HG03521 (cell line): ENCODE measurements around the gene ZNF672.
A peak's percentile ranks its signal among the peaks of the same experiment; 100 is the strongest.

Experiments
- ATAC-seq: cut with Tn5 transposase; IDR thresholded peaks from one replicate; pipeline ENCODE4 v1.9.1; 2021; ENCODE audit warnings: mild to moderate bottlenecking, moderate library complexity; ENCODE audit not compliant: unreplicated experiment

Gene ZNF672

GRCh38 chr1:248831842-248832241 is 6.2 kb upstream of the ZNF672 start:
- no peak for ATAC-seq

DNA sequence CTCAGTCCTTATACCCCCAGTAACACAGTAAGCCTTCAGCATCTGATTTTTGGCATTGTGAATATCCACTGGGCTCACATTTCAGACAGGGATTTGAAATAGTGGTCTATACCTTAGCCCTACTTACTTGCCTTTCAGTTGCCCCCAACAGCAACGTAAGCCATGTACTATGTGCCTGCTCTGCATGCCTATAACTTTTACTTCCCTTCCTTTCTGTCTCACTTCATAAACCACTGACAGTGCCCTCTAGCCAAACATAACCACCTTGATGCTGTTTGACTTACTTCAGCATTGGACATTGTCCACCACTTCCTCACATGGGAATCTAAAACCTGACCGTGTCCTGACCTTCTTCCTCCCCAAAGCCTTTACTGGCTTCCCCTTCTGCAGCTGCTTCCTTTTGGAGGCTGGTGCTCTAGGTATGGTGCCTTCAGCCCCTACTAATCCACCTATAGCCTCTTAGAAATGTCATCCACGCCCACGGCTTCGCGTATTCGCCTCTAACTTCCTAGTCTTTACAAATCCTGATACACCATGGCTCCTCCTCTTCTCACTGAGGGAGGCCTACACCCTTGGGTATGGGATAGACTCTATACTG is 3.6 kb upstream of the ZNF672 start:
- ATAC-seq = no peak

DNA sequence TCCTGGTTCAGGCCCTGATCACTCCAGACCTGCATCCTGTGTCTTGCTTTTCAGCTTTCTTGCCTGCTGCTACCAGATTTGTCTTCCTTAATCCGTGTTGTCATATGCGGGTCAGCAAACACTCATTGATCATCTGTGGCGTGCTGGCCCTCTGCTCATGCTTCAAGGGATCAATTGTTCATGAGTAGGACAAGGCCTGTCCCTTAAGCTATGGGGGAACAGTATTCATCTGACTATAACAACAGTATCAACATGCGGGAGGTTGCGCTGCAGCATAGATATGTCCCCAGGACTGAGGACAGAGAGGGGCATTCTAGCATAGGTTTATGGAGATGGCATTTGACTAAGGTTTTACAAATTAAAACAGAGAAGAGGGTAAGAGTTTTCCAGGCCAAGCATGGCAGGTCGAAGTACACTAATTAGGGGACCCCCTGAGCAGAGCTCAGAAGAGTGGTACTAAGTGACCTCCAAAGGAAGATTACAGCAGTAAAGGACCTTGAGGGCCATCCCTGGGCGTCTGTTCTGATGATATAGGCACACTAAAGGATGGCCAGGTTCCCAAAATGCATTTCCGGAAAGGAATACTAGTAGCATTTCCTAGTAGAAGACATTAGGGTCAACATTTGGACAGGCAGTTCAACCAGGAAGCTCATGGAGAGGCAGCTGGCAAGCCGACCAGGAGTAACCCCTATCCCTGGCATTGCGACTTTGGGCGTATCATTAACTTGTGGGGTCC is 811 bp upstream of the ZNF672 start:
- ATAC-seq = no peak

- ATAC-seq = peak; percentile 55
Observed at GRCh38 chr1:248838357-248839167, 538 bp downstream of the ZNF672 start.

- ATAC-seq = no peak
Observed at GRCh38 chr1:248839168-248839555, 1.1 kb downstream of the ZNF672 start.

- ATAC-seq = no peak
Observed at GRCh38 chr1:248840946-248841345, 2.9 kb downstream of the ZNF672 start.

DNA sequence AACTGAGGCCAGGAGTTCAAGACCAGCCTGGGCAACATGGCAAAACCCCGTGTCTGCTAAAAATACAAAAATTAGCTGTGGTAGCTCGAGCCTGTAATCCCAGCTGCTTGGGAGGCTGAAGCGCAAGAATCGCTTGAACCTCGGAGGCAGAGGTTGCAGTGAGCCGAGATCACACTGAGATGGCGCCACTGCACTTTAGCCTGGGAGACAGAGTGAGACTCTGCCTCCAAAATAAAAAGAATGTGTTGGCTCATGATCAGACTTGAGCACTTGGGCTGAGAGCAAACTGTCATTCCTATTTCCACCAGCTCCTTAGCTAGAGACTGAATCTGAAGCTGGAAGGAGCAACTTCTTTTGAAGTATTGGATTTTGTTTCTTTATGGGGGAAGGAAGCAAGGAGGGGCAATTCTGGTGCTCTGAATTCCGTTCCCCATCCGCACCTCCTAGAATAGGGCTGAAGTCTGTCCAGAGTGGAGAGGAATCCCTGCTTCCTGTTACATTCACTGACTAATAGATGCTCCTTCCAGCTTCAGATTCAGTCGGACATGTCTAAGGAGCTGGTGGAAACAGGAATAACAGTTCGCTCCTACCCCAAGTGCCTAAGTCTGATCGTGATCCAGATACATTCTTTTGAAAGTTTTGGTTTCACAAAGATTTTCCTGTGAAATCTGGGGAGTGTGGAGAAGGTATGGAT is 3.8 kb downstream of the ZNF672 start:
- ATAC-seq = no peak

- ATAC-seq = no peak
Observed at GRCh38 chr1:248842781-248843331, 4.8 kb downstream of the ZNF672 start.

DNA sequence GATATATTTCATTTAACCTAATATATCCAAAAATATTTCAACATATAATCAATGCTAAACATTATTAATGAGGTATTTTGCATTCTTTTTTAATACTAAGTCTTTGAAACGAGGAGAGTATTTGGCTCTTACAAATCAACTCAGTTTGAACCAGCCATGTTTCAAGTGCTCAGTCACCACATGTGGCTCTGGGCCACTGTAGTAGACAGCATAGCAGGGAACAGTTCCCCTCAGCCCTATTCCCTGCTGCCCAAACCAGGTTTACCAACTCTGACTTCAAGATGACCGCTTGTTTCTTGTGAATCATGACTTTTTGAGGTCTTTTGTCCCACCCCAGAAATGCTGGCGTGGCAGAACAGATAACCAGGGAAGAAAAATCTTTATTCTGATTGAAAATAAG is 5.7 kb downstream of the ZNF672 start:
- ATAC-seq = no peak

DNA sequence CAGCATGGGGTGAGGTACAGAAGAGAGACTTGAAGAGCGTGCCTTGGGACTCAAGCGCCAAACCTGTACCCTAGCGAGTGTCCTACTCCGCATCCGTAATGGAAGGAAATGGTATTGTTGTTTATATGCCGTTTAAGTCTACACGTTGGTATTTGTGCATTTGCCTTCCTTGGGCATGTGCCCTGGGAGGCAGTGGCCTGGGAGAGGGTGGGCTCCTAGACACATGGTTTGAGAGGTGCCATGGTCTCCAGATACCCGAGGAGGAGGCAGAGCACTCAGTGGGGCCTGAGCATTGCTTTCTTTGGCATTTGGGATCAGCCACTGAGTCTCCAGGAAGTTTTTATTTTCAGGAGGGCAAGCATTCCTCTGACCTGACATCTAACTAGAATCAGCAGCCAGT is 6.5 kb downstream of the ZNF672 start:
- no peak for ATAC-seq

GRCh38 chr1:248847181-248847955 is 9.3 kb downstream of the ZNF672 start:
- no peak for ATAC-seq

- ATAC-seq = no peak
Observed at GRCh38 chr1:248847956-248848561, 10.0 kb downstream of the ZNF672 start.

GRCh38 chr1:248848602-248849001 is 10.6 kb downstream of the ZNF672 start:
- no peak for ATAC-seq

DNA sequence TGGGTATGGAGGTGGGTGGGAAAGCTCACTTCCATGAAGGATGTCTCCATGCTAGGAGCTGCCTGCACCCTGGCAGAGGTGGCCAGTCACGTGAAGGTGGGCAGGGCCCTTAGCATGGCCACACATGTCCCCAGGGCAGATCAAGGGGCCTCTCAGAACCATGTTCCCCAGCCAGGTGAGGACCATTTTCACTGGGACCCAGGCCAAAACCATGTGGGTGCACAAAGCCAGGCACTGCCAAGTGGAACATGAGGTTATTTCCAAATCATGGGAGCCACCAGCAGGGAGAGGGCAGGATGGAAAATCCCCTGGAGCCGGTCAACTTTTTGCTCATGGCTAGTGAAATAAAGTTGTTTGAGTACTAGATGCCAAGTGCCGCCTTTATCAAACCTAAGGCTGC is 11.1 kb downstream of the ZNF672 start:
- ATAC-seq = no peak

DNA sequence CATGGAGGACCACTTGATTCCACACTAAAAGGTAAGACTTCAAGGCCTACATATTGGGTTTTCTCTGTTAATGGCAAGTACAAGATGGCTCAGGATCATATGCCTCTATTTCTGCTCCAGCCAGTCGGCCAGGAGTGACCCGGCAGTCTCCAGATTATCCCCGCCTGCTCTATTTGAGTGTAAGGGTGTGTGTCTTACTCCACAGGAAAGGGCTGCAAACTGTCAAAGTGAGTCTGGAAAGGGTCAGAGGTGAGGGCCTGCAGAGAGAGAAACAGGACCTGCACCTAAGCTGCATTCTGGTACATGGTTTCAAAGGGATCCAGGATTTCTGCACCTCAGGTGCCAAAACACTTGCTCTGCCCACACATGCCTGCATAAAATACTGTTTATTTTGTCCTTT is 11.6 kb downstream of the ZNF672 start:
- ATAC-seq = no peak

DNA sequence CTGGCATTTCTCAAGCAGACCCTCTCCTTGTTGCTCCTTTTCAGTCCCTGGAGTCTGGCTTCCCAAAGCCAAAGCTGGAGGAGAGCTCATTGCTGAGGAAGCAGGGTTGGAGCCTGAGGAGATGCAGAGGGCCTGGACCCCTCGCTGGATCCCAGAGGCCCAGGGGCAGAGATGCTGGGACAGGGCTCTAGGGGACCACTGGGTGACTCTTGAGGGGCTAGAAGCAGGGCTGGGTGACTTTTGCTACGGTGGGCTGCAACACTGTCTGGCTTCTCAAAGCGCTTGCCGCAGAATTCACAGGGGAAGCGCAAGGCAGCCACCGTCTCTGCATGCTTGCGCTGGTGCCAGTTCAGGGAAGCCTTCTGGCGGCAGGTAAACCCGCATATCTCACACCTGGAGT is 12.1 kb downstream of the ZNF672 start:
- ATAC-seq = no peak

DNA sequence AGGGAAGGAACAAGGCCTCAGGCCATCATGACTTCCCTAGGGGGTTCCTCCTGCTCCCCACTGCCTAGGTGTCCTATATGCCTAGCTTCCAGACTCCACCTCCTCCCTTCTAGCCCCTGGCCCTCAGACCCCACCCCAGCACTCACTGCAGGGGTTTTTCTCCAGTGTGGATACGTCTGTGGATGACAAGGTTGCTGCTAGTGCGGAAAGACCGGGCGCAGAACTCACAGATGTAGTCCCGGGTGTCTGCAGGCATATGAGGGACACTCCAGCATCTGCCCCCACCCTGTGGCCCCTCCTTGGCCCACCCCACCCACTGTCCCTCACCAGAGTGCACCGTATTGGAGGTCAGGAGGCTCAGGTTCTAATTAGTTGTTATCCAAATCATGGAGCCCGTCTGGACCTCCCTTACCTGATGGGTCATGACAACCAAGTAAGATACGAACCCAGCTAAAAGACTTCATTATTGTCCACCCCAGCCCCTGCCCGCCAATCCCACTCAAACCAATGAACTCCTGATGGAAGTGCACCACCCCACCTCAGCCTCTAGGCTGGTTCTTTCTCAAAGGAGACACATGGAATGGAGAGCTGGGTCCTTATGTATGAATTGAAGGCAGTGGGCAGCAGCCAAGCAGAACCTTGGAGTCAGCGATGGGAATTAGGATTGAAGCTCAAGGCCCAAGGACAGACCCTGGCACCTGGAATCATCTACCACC is 12.7 kb downstream of the ZNF672 start:
- no peak for ATAC-seq

DNA sequence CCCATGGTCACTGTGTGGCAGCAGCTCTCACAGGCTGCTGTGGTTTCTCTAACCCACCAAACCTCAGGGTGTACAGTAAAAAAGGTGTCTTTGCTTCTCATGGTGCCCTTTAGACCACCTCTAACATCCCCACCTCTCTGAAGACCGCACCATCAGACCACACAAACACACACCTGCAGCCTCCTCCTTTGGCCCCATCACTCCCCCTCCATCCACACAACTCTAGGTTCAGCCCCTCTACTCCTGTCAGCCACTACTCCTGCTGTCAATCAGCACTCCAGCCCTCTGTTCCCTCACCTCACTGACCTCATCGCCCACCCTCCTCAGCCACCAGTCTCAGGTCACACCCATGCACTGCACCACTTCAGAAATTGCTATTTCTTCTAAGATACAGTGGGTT is 13.4 kb downstream of the ZNF672 start:
- ATAC-seq = no peak
